HepG2 (cell line): ENCODE measurements around the gene TIMM10. TPM values are rescaled to one million over a fixed set of nuclear protein-coding genes. Genes with fewer than 3 reads are reported as not detected.

Experiments used
- AHR ChIP-seq: IDR thresholded peaks from 2 replicates; pipeline ENCODE4 v1.6.1; 2018; ENCODE audit warnings: missing genetic modification reagents, missing compliant biosample characterization
- ARNT2 ChIP-seq: sonication (generic); formaldehyde crosslinking; IDR thresholded peaks from 2 replicates; pipeline ENCODE4 v1.8.0; 2022; ENCODE audit warnings: mild to moderate bottlenecking, low read depth, missing genetic modification reagents, moderate library complexity
- ATF5 ChIP-seq: sonication (generic); formaldehyde crosslinking; IDR thresholded peaks from 2 replicates; pipeline ENCODE4 v1.4.0; 2020; ENCODE audit warnings: mild to moderate bottlenecking, low read depth, missing genetic modification reagents
- CENPT ChIP-seq: sonication (generic); formaldehyde crosslinking; IDR thresholded peaks from 2 replicates; pipeline ENCODE4 v1.8.0; 2022; ENCODE audit warnings: low read depth, mild to moderate bottlenecking, moderate library complexity, missing genetic modification reagents
- HBP1 ChIP-seq: IDR thresholded peaks from 2 replicates; pipeline ENCODE4 v1.6.1; 2016; ENCODE audit warnings: low read depth, control low read depth
- IRF2 ChIP-seq: IDR thresholded peaks from 2 replicates; pipeline ENCODE4 v1.6.1; 2018; ENCODE audit warnings: missing genetic modification reagents, missing compliant biosample characterization
- KDM1A ChIP-seq: IDR thresholded peaks from 2 replicates; pipeline ENCODE4 v1.6.1; 2016; ENCODE audit warnings: missing compliant biosample characterization
- MEF2D ChIP-seq: sonication (generic); formaldehyde crosslinking; IDR thresholded peaks from 2 replicates; pipeline ENCODE4 v1.5.1; 2020; ENCODE audit warnings: mild to moderate bottlenecking, missing genetic modification reagents
- NKX3-1 ChIP-seq: sonication (generic); formaldehyde crosslinking; IDR thresholded peaks from 2 replicates; pipeline ENCODE4 v1.5.0; 2020; ENCODE audit warnings: missing genetic modification reagents
- PAF1 ChIP-seq: IDR thresholded peaks from 2 replicates; pipeline ENCODE4 v1.6.1; 2016; ENCODE audit warnings: missing genetic modification reagents, missing compliant biosample characterization
- REXO4 ChIP-seq: sonication (generic); formaldehyde crosslinking; IDR thresholded peaks from 2 replicates; pipeline ENCODE4 v1.8.0; 2022; ENCODE audit warnings: missing genetic modification reagents, mild to moderate bottlenecking, borderline replicate concordance
- SP140L ChIP-seq: sonication (generic); formaldehyde crosslinking; IDR thresholded peaks from 2 replicates; pipeline ENCODE4 v1.4.0; 2020; ENCODE audit warnings: missing genetic modification reagents, borderline replicate concordance
- TCF7L2 ChIP-seq: IDR thresholded peaks from 2 replicates; pipeline ENCODE4 v1.6.1; 2011; ENCODE audit warnings: mild to moderate bottlenecking, low read depth, low read length, moderate library complexity
- TFAP4 ChIP-seq: sonication (generic); IDR thresholded peaks from 2 replicates; pipeline ENCODE4 v1.6.1; 2016; ENCODE audit warnings: low read depth, borderline replicate concordance
- ZKSCAN5 ChIP-seq: sonication (generic); formaldehyde crosslinking; IDR thresholded peaks from 2 replicates; pipeline ENCODE4 v1.5.1; 2020; ENCODE audit warnings: mild to moderate bottlenecking, missing genetic modification reagents
- ZMYM3 ChIP-seq: sonication (generic); formaldehyde crosslinking; IDR thresholded peaks from 2 replicates; pipeline ENCODE4 v1.5.1; 2020; ENCODE audit warnings: mild to moderate bottlenecking, missing genetic modification reagents
- ZNF251 ChIP-seq: sonication (generic); formaldehyde crosslinking; IDR thresholded peaks from 2 replicates; pipeline ENCODE4 v1.9.0; 2021; ENCODE audit warnings: mild to moderate bottlenecking, missing genetic modification reagents
- ZNF564 ChIP-seq: sonication (generic); formaldehyde crosslinking; IDR thresholded peaks from 2 replicates; pipeline ENCODE4 v1.8.1; 2023; ENCODE audit warnings: mild to moderate bottlenecking, missing genetic modification reagents
- ZNF644 ChIP-seq: IDR thresholded peaks from 2 replicates; pipeline ENCODE4 v1.6.1; 2016; ENCODE audit warnings: low read depth
- ZNF761 ChIP-seq: sonication (generic); formaldehyde crosslinking; conservative IDR thresholded peaks from 2 replicates; pipeline ENCODE4 v1.4.0; 2020; ENCODE audit warnings: mild to moderate bottlenecking, missing genetic modification reagents
- ZNF790 ChIP-seq: sonication (generic); formaldehyde crosslinking; IDR thresholded peaks from 2 replicates; pipeline ENCODE4 v1.8.0; 2022; ENCODE audit warnings: missing genetic modification reagents, mild to moderate bottlenecking, borderline replicate concordance
- ZNF878 ChIP-seq: sonication (generic); formaldehyde crosslinking; IDR thresholded peaks from 2 replicates; pipeline ENCODE4 v1.8.1; 2023; ENCODE audit warnings: mild to moderate bottlenecking, missing genetic modification reagents, moderate library complexity
- ZSCAN12 ChIP-seq: sonication (generic); formaldehyde crosslinking; IDR thresholded peaks from 2 replicates; pipeline ENCODE4 v1.9.0; 2021; ENCODE audit warnings: mild to moderate bottlenecking, missing genetic modification reagents
- ZSCAN25 ChIP-seq: sonication (generic); formaldehyde crosslinking; IDR thresholded peaks from 2 replicates; pipeline ENCODE4 v1.8.0; 2022; ENCODE audit warnings: mild to moderate bottlenecking, missing genetic modification reagents
- ZSCAN5A ChIP-seq: sonication (generic); formaldehyde crosslinking; IDR thresholded peaks from 2 replicates; pipeline ENCODE4 v1.8.0; 2022; ENCODE audit warnings: mild to moderate bottlenecking, missing genetic modification reagents, borderline replicate concordance
- ZZZ3 ChIP-seq: sonication (generic); formaldehyde crosslinking; IDR thresholded peaks from 2 replicates; pipeline ENCODE4 v1.4.0; 2020; ENCODE audit warnings: missing genetic modification reagents, mild to moderate bottlenecking, borderline replicate concordance
- polyA plus RNA-seq, 8 experiments: library from polyadenylated mRNA; depleted of rRNA in 3 of 8; stranded (reverse) in 7 of 8; unstranded in 1 of 8; fragments of >200 nt; fragmentation: Illumina TruSeq in 4 of 8; extraction: Trizol in 4 of 8; gene quantifications; 2 replicates each; pipeline versions ENCODE4 v1.2.1 to v1.2.3, GENCODE V29; 2011 to 2016; ENCODE audit warnings: low read depth in 4 of 8, missing spikeins in 1 of 8, mixed read lengths in 1 of 8; ENCODE audit not compliant: insufficient read depth in 1 of 8
- total RNA-seq, 5 experiments: library from RNA; depleted of rRNA; stranded (reverse); fragments of >200 nt; fragmentation: Illumina TruSeq; extraction: Trizol; gene quantifications; 2 replicates each; pipeline ENCODE4 v1.2.3, GENCODE V29; 2016; ENCODE audit warnings: low read depth in 1 of 5

The TIMM10 gene
- total and polyA plus RNA-seq, 2 of the 13 experiments (the other 11 are each of a cell fraction or from before 2014, with no cell fraction given) = 67.8 to 82.2 TPM

GRCh38 chr11:57515332-57516060, 15.1 kb downstream of the TIMM10 start, which contains the start of gene SLC43A1 (continued):
- TF ChIP-seq ZNF564 (CRISPR knock-in tag) (peak; percentile 70; the same call in 1 of the 2 replicates), ZSCAN5A (no peak), PAF1 (CRISPR knock-in tag) (no peak), ARNT2 (no peak; the same call in 1 of the 2 replicates), KDM1A (CRISPR knock-in tag) (no peak), ZNF790 (CRISPR knock-in tag) (peak; percentile 40; the same call in 1 of the 2 replicates), ZMYM3 (CRISPR knock-in tag) (no peak), HBP1 (CRISPR knock-in tag) (no peak), NKX3-1 (0 out of 2 replicates have a peak, but pooled peaks have one; percentile 24), SP140L (CRISPR knock-in tag) (no peak; the same call in 1 of the 2 replicates), ZNF644 (no peak), AHR (CRISPR knock-in tag) (peak; percentile 62; the same call in 1 of the 2 replicates), ZSCAN12 (CRISPR knock-in tag) (no peak), TFAP4 (peak; percentile 27; the same call in 1 of the 2 replicates), IRF2 (CRISPR knock-in tag) (0 out of 2 replicates have a peak, but pooled peaks have one; percentile 15), TCF7L2 (no peak), REXO4 (CRISPR knock-in tag) (no peak), CENPT (CRISPR knock-in tag) (no peak), ATF5 (CRISPR knock-in tag) (0 out of 2 replicates have a peak, but pooled peaks have one; percentile 29), ZZZ3 (no peak), ZNF251 (no peak), MEF2D (CRISPR knock-in tag) (0 out of 2 replicates have a peak, but pooled peaks have one; percentile 35), ZSCAN25 (CRISPR knock-in tag) (no peak), ZKSCAN5 (CRISPR knock-in tag) (peak; percentile 91), ZNF878 (peak; percentile 32; the same call in 1 of the 2 replicates), ZNF761 (CRISPR knock-in tag) (peak; percentile 58; the same call in 1 of the 2 replicates)
